Gastroesophageal sphincter (tissue), 4 donors: ENCODE results near the gene VPS11. TPM values are rescaled to one million over a fixed set of nuclear protein-coding genes. Genes with fewer than 3 reads are reported as not detected.

Source experiments
- ATAC-seq: fragments of 150-250 bp; one replicate; pipeline ENCODE4 v1.9.1; 2016; ENCODE audit warnings: mild to moderate bottlenecking, moderate library complexity
- H3K27ac ChIP-seq, 4 donors: fragments of 200-600 bp; sonication (generic) in 3 of 4; 1 replicate in 3 of 4; 2 replicates in 1 of 4; pipeline ENCODE4 v1.5.1; 2016 to 2019
- H3K27me3 ChIP-seq: fragments of 200-600 bp; sonication (generic); one replicate; pipeline ENCODE4 v1.5.1; 2019
- H3K36me3 ChIP-seq, 2 donors: fragments of 200-600 bp; sonication (generic); one replicate each; pipeline ENCODE4 v1.5.1; 2019; ENCODE audit warnings: control low read depth in 1 of 2
- H3K4me1 ChIP-seq, 3 donors: fragments of 200-600 bp; sonication (generic); 1 replicate in 2 of 3; 2 replicates in 1 of 3; pipeline ENCODE4 v1.5.1; 2016 to 2019; ENCODE audit warnings: control low read depth in 2 of 3
- H3K4me3 ChIP-seq, 2 donors: fragments of 200-600 bp; sonication (generic); one replicate each; pipeline ENCODE4 v1.5.1; 2019; ENCODE audit warnings: mild to moderate bottlenecking in 1 of 2, moderate library complexity in 1 of 2
- H3K9me3 ChIP-seq, 3 donors: fragments of 200-600 bp; sonication (generic); one replicate each; pipeline ENCODE4 v1.5.1; 2017 to 2019; ENCODE audit warnings: control low read depth in 2 of 3
- CTCF ChIP-seq, 4 experiments: fragments of 200-600 bp in 2 of 4; fragments of 450-650 bp in 2 of 4; sonication (generic) in 1 of 4; IDR thresholded peaks; one replicate each; pipeline ENCODE4 v1.5.1; 2017 to 2019; ENCODE audit warnings: antibody characterized with exemption in 4 of 4, mild to moderate bottlenecking in 2 of 4, moderate library complexity in 2 of 4
- EP300 ChIP-seq: sonication (generic); formaldehyde crosslinking; IDR thresholded peaks from one replicate; pipeline ENCODE4 v1.6.1; 2017; ENCODE audit warnings: antibody characterized with exemption, mild to moderate bottlenecking
- POLR2A ChIP-seq, 2 donors: fragments of 450-650 bp; IDR thresholded peaks; one replicate each; pipeline ENCODE4 v1.6.1; 2017; ENCODE audit warnings: antibody characterized with exemption in 2 of 2, mild to moderate bottlenecking in 2 of 2, moderate library complexity in 1 of 2
- POLR2AphosphoS5 ChIP-seq: sonication (generic); formaldehyde crosslinking; IDR thresholded peaks from one replicate; pipeline ENCODE4 v1.6.1; 2017; ENCODE audit warnings: antibody characterized with exemption
- WGBS, 2 donors: methylation state at CpG; one replicate each; pipeline ENCODE4 v1.1.5; 2018; ENCODE audit warnings: low coverage in 1 of 2; 5-methylcytosine and 5-hydroxymethylcytosine counted together
- total RNA-seq, 4 donors: library from RNA; depleted of rRNA; stranded (reverse); fragments of >200 nt; gene quantifications; one replicate each; pipeline ENCODE4 v1.1.0, GENCODE V29; 2016

VPS11 gene
- 10 to 100 TPM; 23.9 to 45.6 (median 35.8) TPM for total RNA-seq

GRCh38 chr11:119067371-119068222, at the start of gene VPS11:
VPS11 (plus strand) TSS chr11:119067818; CDS start chr11:119067824, 6 bp downstream.
- peaks cover 2 to 47% (median 14%) of the 10 kb centered on the region in 3 donors for H3K4me1 ChIP-seq
- peak within 1 kb of the TSS; percentile 84 to 91 for H3K4me3 ChIP-seq
- H3K36me3 ChIP-seq, result peaks cover 0 to 35% of the 10 kb centered on the region in 2 donors
- H3K9me3 ChIP-seq, result no peaks in the 10 kb centered on the region
- H3K27ac ChIP-seq, result peak within 1 kb of the TSS; percentile 73 to 88 (median 86)
- WGBS, 2 donors, result 0% methylated on average over 20 to 25 of the region's 49 CpGs
- H3K27me3 ChIP-seq, result no peaks in the 10 kb centered on the region
- peak; percentile 99 for ATAC-seq
- peak; percentile 84 for TF ChIP-seq POLR2AphosphoS5
- TF ChIP-seq CTCF (IDR thresholded peaks at IDR 0.05), result peak in 1 of 4 experiments; percentile 13
- TF ChIP-seq EP300, result no peak
- peak; percentile 62 to 76 for TF ChIP-seq POLR2A (IDR thresholded peaks at IDR 0.05)

- peak within 1 kb of the TSS; percentile 94 to 99 (median 96) for H3K27ac ChIP-seq
- no peaks in the 10 kb centered on the region for H3K9me3 ChIP-seq
- H3K36me3 ChIP-seq, result peaks cover 0 to 72% of the 10 kb centered on the region in 2 donors
- H3K4me3 ChIP-seq, result peak within 1 kb of the TSS; percentile 76 to 96
- ATAC-seq, result peak; percentile 96
- WGBS, 2 donors, result 0% methylated on average over 10 to 16 of the region's 63 CpGs
- H3K4me1 ChIP-seq, result peaks cover 9 to 69% (median 26%) of the 10 kb centered on the region in 3 donors
- TF ChIP-seq POLR2AphosphoS5, result peak; percentile 85
- peak; percentile 59 to 67 for TF ChIP-seq POLR2A (IDR thresholded peaks at IDR 0.05)
- TF ChIP-seq EP300, result no peak
- peak in 1 of 4 experiments; percentile 35 for TF ChIP-seq CTCF (IDR thresholded peaks at IDR 0.05)
- no peaks in the 10 kb centered on the region for H3K27me3 ChIP-seq
Measured at GRCh38 chr11:119018074-119018938, 49.3 kb upstream of the VPS11 start, which contains the start of the genes RPS25 and TRAPPC4. RPS25 (minus strand) TSS chr11:119018343; CDS start chr11:119018284, 59 bp downstream. TRAPPC4 (plus strand) TSS chr11:119018766; CDS start chr11:119018796, 30 bp downstream.

- peak overlapping the region in 1 of 2 donors; percentile 76 for H3K4me3 ChIP-seq
- H3K27ac ChIP-seq, result peak overlapping the region in 3 of 4 donors; percentile 13 to 94 (median 32)
- no peak for ATAC-seq
- WGBS, 2 donors, result 83 to 86% methylated on average over 1 to 2 of the region's 2 CpGs
- H3K9me3 ChIP-seq, result no peaks in the 10 kb centered on the region
- H3K36me3 ChIP-seq, result peaks cover 0 to 72% of the 10 kb centered on the region in 2 donors
- H3K4me1 ChIP-seq, result peaks cover 9 to 73% (median 26%) of the 10 kb centered on the region in 3 donors
- TF ChIP-seq POLR2A (IDR thresholded peaks at IDR 0.05) (no peak), CTCF (IDR thresholded peaks at IDR 0.05) (no peak), EP300 (no peak), POLR2AphosphoS5 (no peak)
- no peaks in the 10 kb centered on the region for H3K27me3 ChIP-seq
Measured at GRCh38 chr11:119019996-119020395, 47.6 kb upstream of the VPS11 start.

GRCh38 chr11:119021631-119022030, 46.0 kb upstream of the VPS11 start:
- 89 to 91% methylated on average over 3 to 5 of the region's 5 CpGs for WGBS, 2 donors
- peaks cover 8 to 61% (median 17%) of the 10 kb centered on the region in 3 donors for H3K4me1 ChIP-seq

More at GRCh38 chr11:119021631-119022030, 46.0 kb upstream of the VPS11 start:
- Histone ChIP-seq H3K27ac (no peak overlapping the region), H3K9me3 (no peaks in the 10 kb centered on the region), H3K36me3 (peaks cover 0 to 72% of the 10 kb centered on the region in 2 donors), H3K27me3 (no peaks in the 10 kb centered on the region), H3K4me3 (no peak overlapping the region)
- TF ChIP-seq POLR2A (IDR thresholded peaks at IDR 0.05) (no peak), POLR2AphosphoS5 (no peak), EP300 (no peak), CTCF (IDR thresholded peaks at IDR 0.05) (no peak)
- ATAC-seq, result no peak
